Myocyte (in vitro differentiated cells): ENCODE measurements around the gene MUC13. TPM values are rescaled to one million over a fixed set of nuclear protein-coding genes. Genes with fewer than 3 reads are reported as not detected.

Experiments
- DNase-seq: peaks from one replicate; pipeline ENCODE4 v3.0.0-alpha.2; 2012; ENCODE audit warnings: low read depth
- total RNA-seq: library from RNA; depleted of rRNA; stranded (reverse); fragments of >200 nt; gene quantifications from 2 replicates; pipeline ENCODE4 v1.2.3, GENCODE V29; 2014

Gene MUC13
- total RNA-seq, 1 donor from 2014 or later = not detected

DNA sequence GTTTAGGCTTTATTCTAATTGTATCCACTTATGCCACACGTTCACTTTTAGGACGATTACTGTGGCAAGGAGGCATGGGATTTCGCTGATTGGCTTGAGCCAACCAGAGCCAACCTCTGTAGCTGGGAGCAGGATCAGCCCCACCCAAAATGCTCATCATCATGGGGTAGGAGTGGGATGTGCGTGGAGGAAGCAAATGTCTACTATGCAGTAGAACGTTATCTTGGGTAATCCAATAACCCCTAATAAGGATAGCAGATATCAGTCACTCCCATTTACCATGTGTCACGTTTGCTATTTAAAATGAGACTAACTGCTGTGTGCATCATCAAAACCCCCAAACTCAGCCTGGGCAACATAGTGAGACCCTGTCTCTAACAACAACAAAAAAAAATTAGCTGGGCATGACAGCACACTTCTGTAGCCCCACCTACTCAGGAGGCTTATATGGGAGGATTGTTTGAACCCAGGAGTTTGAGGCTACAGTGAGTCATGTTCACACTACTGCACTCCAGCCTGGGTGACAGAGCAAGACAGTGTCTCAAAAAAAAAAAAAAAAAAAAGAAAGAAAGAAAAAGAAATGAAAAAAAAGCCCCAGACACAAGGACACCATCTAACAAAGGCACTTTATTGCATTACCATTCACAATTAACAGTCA lies 29.6 kb downstream of the MUC13 start:
- no peak for DNase-seq

- no peak for DNase-seq
Observed at GRCh38 chr3:124903896-124904834, 30.4 kb downstream of the MUC13 start.

- no peak for DNase-seq
Observed at GRCh38 chr3:124896824-124897526, 37.6 kb downstream of the MUC13 start.

DNA sequence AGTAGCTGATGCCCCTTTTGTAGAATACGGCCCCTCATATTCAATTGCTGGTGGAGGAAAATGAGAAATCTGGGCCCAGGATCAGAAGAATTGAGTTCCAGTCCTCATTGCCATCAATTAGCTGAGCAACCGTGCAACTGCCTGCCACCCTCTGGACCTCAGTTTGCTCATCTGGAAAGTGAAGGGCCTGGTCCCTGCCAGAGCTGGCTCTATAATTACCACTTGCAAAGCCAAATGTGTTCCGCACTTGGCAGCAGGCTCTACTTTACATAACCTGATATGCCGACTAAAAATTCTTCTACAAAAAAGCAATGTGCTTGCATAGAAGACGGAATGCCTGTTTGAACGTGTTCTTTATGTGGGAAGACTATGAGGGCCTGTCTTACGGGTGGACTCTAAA lies 38.8 kb downstream of the MUC13 start:
- DNase-seq = no peak

DNA sequence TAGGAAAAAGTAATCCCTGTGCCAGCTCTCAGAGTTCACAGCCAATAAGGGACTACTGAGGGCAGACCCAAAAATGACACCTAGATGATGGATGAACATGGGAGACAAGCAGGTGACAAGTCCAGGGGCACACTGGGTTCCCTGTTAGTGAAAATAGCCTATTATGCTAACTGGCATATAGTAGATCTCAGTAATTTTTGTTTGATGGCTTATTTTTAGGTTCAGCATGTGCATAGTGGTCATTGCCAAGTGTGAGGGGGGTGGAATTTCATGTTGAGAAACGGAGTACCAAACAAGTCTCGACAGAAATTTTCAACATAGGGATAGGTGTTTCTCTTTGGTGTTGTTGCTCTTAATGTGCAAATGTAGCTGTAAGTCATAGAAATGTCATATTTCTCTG lies 41.0 kb downstream of the MUC13 start:
- no peak for DNase-seq

GRCh38 chr3:124890573-124891190 lies 43.9 kb downstream of the MUC13 start:
- DNase-seq = no peak

DNA sequence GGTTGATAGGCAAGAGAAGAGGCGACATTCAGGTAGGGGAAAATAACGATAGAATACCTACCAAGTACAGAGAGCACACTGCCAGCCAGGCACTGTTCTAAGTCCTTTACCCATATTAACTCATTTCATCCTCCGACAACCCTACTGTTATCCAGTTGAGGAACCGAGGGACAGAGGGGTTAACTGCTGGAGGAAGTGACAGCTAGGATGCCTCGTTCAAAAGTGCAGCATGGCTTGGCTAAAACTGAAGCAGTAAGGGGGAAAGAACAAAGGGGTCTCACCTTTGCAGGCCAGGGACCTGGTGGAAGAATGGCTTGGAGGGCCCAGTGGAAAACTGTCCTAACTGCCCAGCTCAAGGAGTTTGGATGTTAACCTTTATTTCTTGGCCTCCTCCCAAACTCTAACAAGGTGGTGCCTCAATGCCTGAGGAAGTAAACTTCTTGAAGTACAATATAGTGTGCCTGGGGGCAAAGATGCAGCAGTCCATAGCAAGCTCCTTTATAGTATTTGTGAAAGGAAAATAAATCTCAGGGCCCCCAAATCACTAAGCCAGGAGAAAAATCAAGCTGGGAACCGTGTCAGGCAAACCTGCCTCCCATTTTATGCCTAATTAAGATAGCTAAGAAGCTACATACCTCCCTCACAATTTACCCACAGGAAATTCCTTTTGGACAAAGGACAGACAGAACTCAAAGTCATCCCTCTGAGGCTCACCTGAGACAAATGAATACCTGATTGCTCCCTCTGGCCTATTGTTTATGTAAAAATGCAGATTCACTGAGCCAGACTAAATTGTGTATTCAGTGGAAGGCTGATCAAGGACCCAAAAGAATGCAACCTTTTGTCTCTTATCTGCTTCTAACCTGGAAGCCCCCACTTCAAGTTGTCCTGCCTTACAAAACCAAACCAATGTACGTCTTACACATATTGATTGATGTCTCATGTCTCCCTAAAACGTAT lies 45.8 kb downstream of the MUC13 start:
- no peak for DNase-seq

GRCh38 chr3:124887932-124888298 lies 46.6 kb downstream of the MUC13 start:
- no peak for DNase-seq

- DNase-seq = peak; percentile 87
Observed at GRCh38 chr3:124887177-124887931, 47.2 kb downstream of the MUC13 start, which contains the start of gene ITGB5. Gene ITGB5, minus strand, starts transcription at chr3:124887365. Its CDS starts 365 bp downstream, at chr3:124887000.

GRCh38 chr3:124886168-124887056 lies 48.1 kb downstream of the MUC13 start:
- DNase-seq = peak; percentile 63

GRCh38 chr3:124885466-124886167 lies 48.9 kb downstream of the MUC13 start:
- DNase-seq = peak; percentile 61

GRCh38 chr3:124884474-124885101 lies 50.0 kb downstream of the MUC13 start:
- DNase-seq = no peak

DNA sequence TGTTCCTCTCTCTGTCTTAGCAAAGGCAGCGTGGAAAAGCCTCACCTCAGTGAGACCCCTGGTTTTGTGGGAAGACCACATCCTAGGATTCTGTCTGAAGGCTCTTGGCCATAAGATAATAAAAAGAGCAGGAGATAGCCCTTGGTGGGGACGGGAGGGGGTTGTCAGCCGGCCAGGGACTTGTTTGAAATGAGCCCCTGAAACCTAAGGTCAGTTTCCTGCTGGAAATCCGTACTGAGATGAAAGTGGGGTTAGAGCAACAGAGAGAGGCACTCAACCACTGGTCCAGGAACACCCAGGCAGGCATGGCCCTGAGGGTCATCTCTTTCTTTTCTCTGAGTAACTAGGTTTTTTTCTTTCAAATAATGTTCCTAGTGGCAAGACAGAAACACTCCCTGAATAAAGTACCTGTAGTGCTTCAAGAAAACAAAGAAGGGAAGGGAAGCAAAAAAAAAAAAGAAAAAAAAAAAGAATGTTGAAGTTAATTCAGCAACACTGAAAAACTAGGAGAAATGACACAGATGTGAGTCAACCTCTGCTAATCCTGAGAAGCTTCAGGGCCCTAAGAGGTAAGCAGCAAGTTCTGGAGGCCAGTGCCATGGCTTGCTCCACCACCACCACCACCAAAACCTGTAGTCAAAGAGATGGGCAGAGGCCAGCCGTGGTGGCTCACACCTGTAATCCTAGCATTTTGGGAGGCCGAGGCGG lies 50.6 kb downstream of the MUC13 start:
- DNase-seq = no peak

DNA sequence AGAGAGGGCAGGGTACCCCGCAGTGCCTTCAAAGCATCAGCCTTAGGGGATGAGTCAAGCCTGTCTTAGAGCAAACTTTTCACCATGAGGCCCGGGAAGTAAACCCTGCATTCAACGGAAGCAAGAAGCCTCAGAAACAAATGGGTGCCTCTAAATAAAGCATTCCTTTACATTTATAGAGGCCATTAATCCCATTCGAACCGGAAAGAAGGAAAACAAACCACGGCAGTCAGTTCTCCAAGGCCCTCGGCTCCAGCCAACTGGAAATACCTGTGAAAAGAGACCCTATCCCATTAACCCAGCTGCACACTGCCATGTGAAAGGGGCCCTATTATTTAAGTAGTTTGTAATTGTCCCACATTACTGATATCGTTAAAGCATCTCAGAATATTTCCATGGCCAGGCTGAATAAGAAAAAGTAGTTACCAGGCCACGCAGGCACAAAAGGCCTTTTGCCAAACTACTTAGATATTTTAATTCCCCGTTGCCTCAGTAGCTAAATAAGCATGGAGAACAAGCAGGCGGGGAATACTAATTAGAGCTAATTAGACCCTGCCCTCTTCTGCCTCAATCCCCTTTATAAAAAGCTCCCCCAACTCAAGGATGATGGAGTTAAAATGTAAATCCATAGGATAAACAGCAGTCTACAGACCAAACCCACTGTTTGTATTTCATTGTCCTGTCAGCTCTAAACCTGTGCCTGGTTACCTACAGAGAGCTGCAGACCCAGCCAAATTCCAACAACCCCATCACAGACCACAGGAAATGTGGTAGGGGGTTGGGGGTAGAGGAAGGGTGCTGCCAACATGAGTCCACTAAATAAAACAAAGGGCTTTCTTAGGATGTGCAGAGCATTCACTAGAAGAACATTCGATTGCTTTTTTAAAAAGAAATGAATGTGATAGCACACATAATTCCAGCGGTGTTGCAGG lies 51.5 kb downstream of the MUC13 start:
- no peak for DNase-seq

DNA sequence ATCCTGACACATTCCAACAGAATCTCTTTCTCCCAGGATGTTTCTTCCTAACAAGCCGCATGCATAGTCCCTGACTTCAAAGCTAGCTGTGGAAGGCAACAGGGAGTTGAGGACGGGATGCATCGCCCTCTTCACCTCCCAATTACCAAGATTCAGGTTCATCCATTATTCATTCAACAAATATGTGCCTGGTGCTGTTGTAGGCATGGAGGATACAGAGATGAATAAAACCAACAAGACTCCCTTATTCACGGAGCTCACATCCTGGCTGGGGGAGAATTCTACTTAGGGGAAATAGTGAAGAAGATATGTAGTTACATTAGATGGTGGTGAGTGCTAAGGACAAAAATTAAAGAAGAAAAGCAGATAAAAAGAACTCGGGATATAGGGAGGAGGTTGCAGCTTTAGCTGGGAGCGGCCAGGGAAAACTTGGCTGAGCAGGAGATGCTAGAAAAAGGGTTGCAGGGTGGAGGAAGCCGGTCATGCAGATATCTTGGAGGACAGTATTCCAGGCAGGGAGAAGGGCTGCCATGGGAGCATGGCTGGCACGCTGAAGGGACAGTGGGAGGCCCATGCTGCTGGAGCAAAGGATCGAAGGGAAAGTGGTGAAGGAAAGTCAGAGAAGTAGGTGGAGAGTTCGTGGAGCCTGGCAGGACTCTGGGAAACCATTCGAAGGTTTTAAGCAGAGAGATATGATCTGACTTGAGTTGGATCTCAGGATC lies 52.4 kb downstream of the MUC13 start:
- no peak for DNase-seq
